GM12873 (cell line): ENCODE results near the gene CXCL16.
A peak's percentile ranks its signal among the peaks of the same experiment; 100 is the strongest.

Experiments
- TF ChIP-seq, protein P1 (sequence below): IDR thresholded peaks from 2 replicates; pipeline ENCODE4 v1.5.1; 2012; ENCODE audit warnings: low read depth, mild to moderate bottlenecking, moderate library complexity, low read length, control low read depth; ENCODE audit not compliant: insufficient read depth; ENCODE audit errors: missing control alignments

Gene CXCL16

DNA sequence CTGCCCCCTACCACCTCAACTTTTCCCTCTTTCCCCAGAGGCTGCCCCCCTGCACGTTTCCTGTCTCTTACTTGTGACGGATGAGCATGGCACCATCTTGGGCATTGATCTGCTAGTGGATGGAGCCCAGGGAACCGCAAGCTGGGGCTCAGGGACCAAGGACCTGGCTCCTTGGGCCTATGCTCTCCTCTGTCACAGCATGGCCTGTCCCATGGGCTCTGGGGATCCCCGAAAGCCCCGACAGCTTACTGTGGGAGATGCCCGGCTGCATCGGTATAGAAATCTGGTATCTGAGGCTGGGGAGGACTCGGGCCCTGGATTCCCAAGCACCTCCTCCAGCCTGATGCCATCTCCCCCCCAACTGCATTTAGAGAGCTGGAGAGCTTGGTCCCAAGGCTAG lies 1.8 kb upstream of the CXCL16 start:
- TF ChIP-seq, protein P1, sequence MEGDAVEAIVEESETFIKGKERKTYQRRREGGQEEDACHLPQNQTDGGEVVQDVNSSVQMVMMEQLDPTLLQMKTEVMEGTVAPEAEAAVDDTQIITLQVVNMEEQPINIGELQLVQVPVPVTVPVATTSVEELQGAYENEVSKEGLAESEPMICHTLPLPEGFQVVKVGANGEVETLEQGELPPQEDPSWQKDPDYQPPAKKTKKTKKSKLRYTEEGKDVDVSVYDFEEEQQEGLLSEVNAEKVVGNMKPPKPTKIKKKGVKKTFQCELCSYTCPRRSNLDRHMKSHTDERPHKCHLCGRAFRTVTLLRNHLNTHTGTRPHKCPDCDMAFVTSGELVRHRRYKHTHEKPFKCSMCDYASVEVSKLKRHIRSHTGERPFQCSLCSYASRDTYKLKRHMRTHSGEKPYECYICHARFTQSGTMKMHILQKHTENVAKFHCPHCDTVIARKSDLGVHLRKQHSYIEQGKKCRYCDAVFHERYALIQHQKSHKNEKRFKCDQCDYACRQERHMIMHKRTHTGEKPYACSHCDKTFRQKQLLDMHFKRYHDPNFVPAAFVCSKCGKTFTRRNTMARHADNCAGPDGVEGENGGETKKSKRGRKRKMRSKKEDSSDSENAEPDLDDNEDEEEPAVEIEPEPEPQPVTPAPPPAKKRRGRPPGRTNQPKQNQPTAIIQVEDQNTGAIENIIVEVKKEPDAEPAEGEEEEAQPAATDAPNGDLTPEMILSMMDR = no peak

DNA sequence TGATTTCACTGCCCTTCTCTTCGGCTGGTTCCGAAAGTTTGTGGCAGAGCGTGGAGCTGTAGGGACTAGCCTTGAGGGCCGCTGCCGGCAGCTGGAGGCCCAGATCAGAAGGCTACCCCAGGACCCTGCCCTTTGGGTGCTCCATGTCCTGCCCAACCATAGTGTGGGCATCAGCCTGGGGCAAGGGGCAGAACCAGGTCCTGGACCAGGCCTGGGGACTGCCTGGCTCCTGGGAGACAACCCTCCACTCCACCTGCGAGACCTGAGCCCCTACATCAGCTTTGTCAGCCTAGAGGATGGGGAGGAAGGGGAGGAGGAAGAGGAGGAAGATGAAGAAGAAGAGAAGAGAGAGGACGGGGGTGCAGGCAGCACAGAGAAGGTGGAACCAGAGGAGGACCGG lies 856 bp upstream of the CXCL16 start:
- TF ChIP-seq, protein P1 = no peak

DNA sequence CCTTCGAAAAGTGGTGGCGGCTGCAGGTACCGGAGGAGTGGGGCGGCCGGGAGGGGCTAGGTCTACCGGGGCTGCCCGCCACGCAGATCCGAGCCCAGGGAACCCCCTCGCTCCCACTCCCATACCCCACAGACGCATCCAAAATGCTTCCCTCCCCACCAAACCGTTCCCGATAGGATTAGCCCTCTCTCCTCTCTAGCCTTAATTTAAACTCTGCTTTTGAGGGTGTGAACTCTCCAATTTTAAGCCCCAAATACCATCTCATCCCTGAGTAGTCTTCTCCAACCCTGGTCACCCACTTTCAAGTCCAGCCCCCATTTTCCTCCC lies 260 bp upstream of the CXCL16 start:
- TF ChIP-seq, protein P1 = no peak

DNA sequence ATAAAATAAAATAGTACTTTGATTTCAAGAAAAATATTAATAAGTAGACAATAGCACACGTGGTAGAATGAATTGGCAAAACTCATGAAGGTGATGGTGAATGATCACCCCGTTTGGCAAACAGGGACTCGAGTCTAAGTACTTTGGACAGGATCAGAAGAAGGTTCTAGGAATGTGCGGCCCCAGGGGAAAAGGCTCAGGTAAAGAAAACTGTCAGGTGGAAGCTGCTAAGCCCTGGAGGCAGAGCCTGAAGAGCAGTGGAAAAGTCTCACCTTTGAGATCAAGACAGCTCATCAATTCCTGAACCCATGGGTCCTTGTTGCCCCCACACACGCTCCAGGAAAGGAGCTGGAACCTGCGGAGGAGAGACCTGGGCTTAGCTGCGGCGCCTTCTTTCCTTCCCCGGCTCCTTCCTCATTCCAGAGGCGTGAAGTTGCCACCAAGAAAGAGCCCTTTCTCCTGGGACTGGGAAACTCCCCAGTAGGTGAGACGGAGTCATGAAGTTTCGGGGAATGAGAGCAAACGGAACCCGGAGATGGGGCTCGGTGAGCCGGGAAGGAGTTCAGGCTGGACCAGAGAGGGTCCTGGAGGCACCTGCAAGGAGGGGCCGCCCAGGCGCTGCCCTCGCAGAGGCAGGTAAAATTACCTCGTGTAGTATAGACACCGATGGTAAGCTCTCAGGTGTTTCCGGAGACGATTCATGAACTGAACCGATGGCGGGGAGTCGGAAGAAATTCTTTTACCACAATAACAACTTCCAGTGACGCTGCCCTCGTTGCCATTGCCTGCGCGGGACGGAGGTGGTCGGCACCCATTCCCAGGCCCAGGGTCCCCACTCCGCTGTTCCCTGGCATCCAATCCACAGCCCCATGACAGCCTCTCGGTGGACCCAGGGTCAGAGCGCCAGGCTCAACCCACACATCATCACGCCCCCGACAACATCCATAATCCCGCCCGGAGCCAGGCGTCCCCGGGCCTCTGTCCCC lies 1.3 kb downstream of the CXCL16 start:
- TF ChIP-seq, protein P1 = no peak

DNA sequence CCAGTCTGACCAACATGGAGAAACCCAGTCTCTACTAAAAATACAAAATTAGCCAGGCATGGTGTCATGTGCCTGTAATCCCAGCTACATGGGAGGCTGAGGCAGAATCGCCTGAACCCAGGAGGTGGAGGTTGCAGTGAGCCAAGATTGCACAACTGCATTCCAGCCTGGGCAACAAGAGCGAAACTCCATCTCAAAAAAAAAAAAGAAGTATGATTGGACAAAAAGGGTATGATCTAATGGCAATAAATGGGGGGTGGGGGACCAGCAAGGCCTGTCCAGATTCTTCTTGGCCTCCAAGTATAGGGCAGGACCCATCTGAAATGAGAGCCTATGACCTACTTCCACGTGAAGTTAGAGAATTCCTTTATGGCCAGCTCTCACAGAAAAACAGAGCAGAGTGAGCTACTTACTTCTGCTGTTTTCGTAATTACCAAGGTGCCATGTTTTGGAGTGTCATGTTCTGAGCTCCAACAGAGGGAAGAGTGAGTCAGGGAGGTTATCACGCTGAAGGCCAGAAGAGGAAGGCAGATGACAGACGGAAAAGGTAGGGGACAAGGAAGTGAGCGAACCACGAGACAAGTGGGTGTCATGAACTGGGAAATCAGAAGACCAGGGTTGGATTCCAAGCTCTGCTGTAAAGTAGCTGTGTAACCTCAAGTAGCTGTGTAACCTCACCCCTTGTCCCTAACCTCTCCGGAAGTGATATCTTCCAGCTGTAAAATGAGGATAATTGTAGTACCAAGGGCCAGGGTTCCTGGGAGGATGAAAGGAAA lies 3.7 kb downstream of the CXCL16 start:
- TF ChIP-seq, protein P1 = no peak

DNA sequence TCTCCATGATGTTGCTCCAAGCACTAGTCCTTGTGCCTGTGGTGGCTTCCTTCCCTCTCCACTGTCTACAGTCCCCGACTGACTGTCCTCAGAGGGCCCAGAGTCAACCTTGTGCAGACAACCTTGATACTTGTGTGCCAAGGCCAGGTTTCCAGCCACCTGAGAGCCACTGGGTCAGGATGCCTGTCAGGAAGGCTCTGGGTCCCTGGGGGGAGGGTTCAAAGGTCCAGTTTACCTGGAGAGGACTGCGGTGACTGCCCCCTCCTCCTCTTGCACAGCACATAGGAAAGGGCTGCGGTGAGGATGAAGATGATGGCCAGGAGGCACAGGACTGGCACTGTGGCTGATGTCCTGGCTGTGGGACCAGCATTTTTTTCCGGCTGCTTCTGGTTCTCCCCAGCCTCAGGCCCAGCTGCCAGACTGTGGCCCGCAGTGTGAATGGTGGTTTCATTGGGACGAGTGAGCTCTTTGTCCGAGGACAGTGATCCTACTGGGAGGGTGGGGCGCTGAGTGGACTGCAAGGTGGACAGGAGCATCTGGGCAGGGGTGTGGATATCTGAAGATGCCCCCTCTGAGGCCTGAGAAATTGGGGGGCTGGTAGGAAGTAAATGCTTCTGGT lies 4.8 kb downstream of the CXCL16 start:
- TF ChIP-seq, protein P1 = no peak

DNA sequence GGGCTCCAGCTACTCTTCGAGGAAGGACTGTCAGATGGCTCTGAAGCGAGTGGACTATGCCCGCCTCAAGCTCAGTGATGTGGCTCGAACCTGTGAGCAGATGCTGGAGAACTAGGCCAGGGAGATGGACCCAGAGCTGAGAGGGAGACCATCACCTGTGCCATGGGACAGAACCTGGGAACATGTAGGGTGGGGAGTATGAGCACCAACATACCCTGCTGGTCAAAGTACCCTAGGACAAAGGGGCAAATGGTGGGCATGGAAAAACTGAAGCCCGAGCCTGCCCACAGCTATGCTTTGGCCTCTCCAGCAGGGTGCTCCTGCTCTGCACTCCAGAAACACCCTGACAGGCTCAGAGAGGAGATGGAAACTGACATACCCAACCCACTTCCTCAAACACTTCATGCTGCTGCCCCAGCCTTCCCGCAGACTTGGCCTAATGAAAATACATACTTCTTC lies 6.6 kb downstream of the CXCL16 start:
- TF ChIP-seq, protein P1 = peak; percentile 72
